Osteocyte (in vitro differentiated cells): ENCODE data around the gene TLR8. TPM values are rescaled to one million over a fixed set of nuclear protein-coding genes. Genes with fewer than 3 reads are reported as not detected.

Experiments
- DNase-seq: peaks from one replicate; pipeline ENCODE4 v3.0.0; 2021; ENCODE audit warnings: mixed read lengths; ENCODE audit not compliant: unreplicated experiment; ENCODE audit errors: extremely low spot score
- H3K27ac Mint-ChIP-seq: one replicate; pipeline ENCODE4 v1.8.0; 2021; ENCODE audit warnings: mild to moderate bottlenecking, mixed read lengths; ENCODE audit not compliant: unreplicated experiment
- H3K27me3 Mint-ChIP-seq: one replicate; pipeline ENCODE4 v1.8.0; 2021; ENCODE audit warnings: mixed read lengths; ENCODE audit not compliant: unreplicated experiment
- H3K36me3 Mint-ChIP-seq: one replicate; pipeline ENCODE4 v1.8.0; 2021; ENCODE audit warnings: mixed read lengths; ENCODE audit not compliant: unreplicated experiment
- H3K4me1 Mint-ChIP-seq: one replicate; pipeline ENCODE4 v1.8.0; 2021; ENCODE audit warnings: mixed read lengths; ENCODE audit not compliant: unreplicated experiment
- H3K4me3 Mint-ChIP-seq: one replicate; pipeline ENCODE4 v1.8.0; 2021; ENCODE audit warnings: mild to moderate bottlenecking, moderate library complexity, mixed read lengths; ENCODE audit not compliant: unreplicated experiment
- H3K9me3 Mint-ChIP-seq: one replicate; pipeline ENCODE4 v1.8.0; 2021; ENCODE audit warnings: mixed read lengths; ENCODE audit not compliant: unreplicated experiment
- CTCF ChIP-seq: fragments of 200-600 bp; sonication (generic); IDR thresholded peaks from 2 replicates; pipeline ENCODE4 v1.5.0; 2021; ENCODE audit warnings: antibody characterized with exemption, mild to moderate bottlenecking, moderate library complexity
- total RNA-seq: library from RNA; stranded (reverse); gene quantifications from 2 replicates; pipeline ENCODE4 v1.2.1, GENCODE V29; 2021

Gene TLR8
- total RNA-seq, 1 donor from 2014 or later, result not detected

DNA sequence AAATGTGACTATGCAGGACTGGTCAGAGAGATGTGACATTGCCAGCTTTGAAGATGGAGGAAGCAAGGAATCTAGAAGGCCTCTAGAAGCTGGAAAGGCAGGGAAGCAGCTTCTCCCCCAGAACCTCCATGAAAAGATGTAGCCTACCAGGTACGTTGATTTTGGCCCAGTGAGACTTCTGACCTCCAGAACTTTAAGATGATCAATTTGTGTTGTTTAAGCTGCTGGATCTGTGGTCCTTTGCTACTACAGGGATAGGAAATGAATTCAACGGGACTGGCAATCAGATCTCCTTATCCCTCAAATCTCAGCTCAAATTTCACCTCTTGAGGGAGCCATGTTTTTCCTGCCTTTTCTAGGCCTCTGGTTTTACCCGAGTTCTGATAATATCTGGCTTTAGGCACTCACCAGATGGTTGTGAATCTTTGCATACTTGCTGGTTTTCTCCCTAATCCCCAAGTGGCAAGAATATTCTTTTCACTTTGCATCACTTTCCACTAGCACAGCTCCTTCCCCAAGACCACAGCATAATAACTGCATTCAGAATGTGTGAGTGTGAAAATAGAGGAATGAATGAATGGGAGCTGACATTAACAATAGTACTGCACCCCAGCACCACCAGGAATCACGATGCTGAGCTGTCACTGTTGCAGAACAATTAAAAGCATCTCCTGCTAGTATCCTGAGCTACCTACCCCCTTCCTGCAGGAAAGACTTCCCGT, 42.9 kb downstream of the TLR8 start:
- no peaks in the 10 kb centered on the region for H3K27me3 Mint-ChIP-seq
- no peaks in the 10 kb centered on the region for H3K36me3 Mint-ChIP-seq
- TF ChIP-seq CTCF, result no peak
- H3K4me3 Mint-ChIP-seq, result no peak overlapping the region
- H3K27ac Mint-ChIP-seq, result peak overlapping the region; percentile 72
- no peaks in the 10 kb centered on the region for H3K9me3 Mint-ChIP-seq
- peaks cover 37% of the 10 kb centered on the region for H3K4me1 Mint-ChIP-seq
- DNase-seq, result no peak

- Mint-ChIP-seq H3K27ac (peak overlapping the region; percentile 59), H3K9me3 (no peaks in the 10 kb centered on the region), H3K4me1 (peaks cover 38% of the 10 kb centered on the region), H3K4me3 (no peak overlapping the region), H3K36me3 (no peaks in the 10 kb centered on the region), H3K27me3 (no peaks in the 10 kb centered on the region)
- DNase-seq, result no peak
- TF ChIP-seq CTCF, result no peak
Measured at GRCh38 chrX:12949927-12950656, 43.7 kb downstream of the TLR8 start.

- H3K4me1 Mint-ChIP-seq, result peaks cover 42% of the 10 kb centered on the region
- H3K9me3 Mint-ChIP-seq, result no peaks in the 10 kb centered on the region
- DNase-seq, result no peak
- TF ChIP-seq CTCF, result peak; percentile 40
- peak overlapping the region; percentile 47 for H3K27ac Mint-ChIP-seq
- no peaks in the 10 kb centered on the region for H3K36me3 Mint-ChIP-seq
- no peak overlapping the region for H3K4me3 Mint-ChIP-seq
- H3K27me3 Mint-ChIP-seq, result no peaks in the 10 kb centered on the region
Measured at GRCh38 chrX:12950851-12951594, 44.6 kb downstream of the TLR8 start.

DNA sequence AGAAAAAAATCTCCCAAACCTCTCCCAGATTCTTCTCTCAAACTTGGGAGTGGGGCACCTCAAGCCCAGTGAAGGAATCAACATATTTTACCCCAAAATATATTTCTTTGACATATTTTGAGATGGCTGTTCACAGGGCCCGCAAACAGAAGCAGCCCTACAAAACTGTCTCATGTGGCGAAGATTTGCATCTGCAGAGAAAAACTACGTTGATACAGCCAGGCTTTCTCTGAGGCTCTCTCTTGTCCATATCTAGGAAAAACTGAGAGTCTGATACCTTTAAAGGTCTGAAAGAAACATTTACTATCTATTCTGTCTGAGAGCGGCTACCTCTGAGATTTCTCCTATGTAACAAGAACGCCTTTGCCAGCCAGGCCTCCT, 45.2 kb downstream of the TLR8 start:
- no peak for DNase-seq
- Mint-ChIP-seq H3K9me3 (no peaks in the 10 kb centered on the region), H3K27ac (no peak overlapping the region), H3K27me3 (no peaks in the 10 kb centered on the region), H3K4me3 (no peak overlapping the region), H3K4me1 (peaks cover 42% of the 10 kb centered on the region), H3K36me3 (no peaks in the 10 kb centered on the region)
- no peak for TF ChIP-seq CTCF

DNA sequence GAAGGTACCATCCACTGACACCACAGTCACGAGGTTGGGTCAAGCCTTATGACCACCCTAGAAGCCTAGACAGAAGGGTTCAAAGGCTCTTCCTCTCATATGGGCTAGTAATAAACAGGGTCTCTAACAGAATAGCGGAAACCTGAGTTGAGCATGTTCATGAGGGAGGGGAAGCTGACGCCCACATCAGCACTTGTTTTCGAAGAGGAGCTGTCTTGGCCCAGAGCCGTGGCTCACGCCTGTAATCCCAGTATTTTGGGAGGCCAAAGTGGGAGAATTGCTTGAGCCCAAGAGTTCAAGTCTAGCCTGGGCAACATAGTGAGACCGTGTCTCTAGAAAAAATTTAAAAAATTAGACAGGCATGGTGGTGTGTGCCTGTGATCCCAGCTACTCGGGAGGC, 47.0 kb downstream of the TLR8 start:
- Mint-ChIP-seq H3K4me1 (peaks cover 39% of the 10 kb centered on the region), H3K27me3 (no peaks in the 10 kb centered on the region), H3K36me3 (no peaks in the 10 kb centered on the region), H3K27ac (no peak overlapping the region), H3K9me3 (no peaks in the 10 kb centered on the region), H3K4me3 (no peak overlapping the region)
- no peak for DNase-seq
- TF ChIP-seq CTCF, result no peak
